Liver (tissue), 3 donors: Measurements from ENCODE around the gene HSH2D.

ENCODE experiments used
- EGR1 ChIP-seq, 2 donors: IDR thresholded peaks; 2 replicates each; pipeline ENCODE4 v1.6.1; 2016 to 2018; ENCODE audit warnings: antibody characterized with exemption in 2 of 2, low read depth in 2 of 2
- FOXA1 ChIP-seq: IDR thresholded peaks from 2 replicates; pipeline ENCODE4 v1.6.1; 2016; ENCODE audit warnings: antibody characterized with exemption
- GABPA ChIP-seq, 2 donors: IDR thresholded peaks in 1 of 2; conservative IDR thresholded peaks in 1 of 2; 2 replicates each; pipeline ENCODE4 v1.6.1; 2016; ENCODE audit warnings: antibody characterized with exemption in 2 of 2, mild to moderate bottlenecking in 1 of 2, moderate library complexity in 1 of 2
- HNF4A ChIP-seq, 2 donors: conservative IDR thresholded peaks; 2 replicates each; pipeline ENCODE4 v1.6.1; 2016; ENCODE audit warnings: antibody characterized with exemption in 2 of 2, mild to moderate bottlenecking in 2 of 2
- JUND ChIP-seq, 2 donors: IDR thresholded peaks; 2 replicates each; pipeline ENCODE4 v1.6.1; 2016; ENCODE audit warnings: antibody characterized with exemption in 2 of 2
- RAD21 ChIP-seq, 2 donors: IDR thresholded peaks; 2 replicates each; pipeline ENCODE4 v1.6.1; 2016; ENCODE audit warnings: antibody characterized with exemption in 2 of 2, mild to moderate bottlenecking in 2 of 2
- REST ChIP-seq: IDR thresholded peaks from 2 replicates; pipeline ENCODE4 v1.6.1; 2016; ENCODE audit warnings: antibody characterized with exemption, mild to moderate bottlenecking
- RXRA ChIP-seq, 2 donors: IDR thresholded peaks; 2 replicates each; pipeline ENCODE4 v1.6.1; 2017 to 2018; ENCODE audit warnings: antibody characterized with exemption in 2 of 2, mild to moderate bottlenecking in 1 of 2
- SP1 ChIP-seq: IDR thresholded peaks from 2 replicates; pipeline ENCODE4 v1.6.1; 2018; ENCODE audit warnings: antibody characterized with exemption, mild to moderate bottlenecking
- TAF1 ChIP-seq: conservative IDR thresholded peaks from 2 replicates; pipeline ENCODE4 v1.6.1; 2016; ENCODE audit warnings: antibody characterized with exemption, mild to moderate bottlenecking
- YY1 ChIP-seq: IDR thresholded peaks from 2 replicates; pipeline ENCODE4 v1.6.1; 2016; ENCODE audit warnings: antibody characterized with exemption, mild to moderate bottlenecking
- ZBTB33 ChIP-seq: IDR thresholded peaks from 2 replicates; pipeline ENCODE4 v1.6.1; 2016; ENCODE audit warnings: antibody characterized with exemption
- TF ChIP-seq, protein P1 (sequence below): fragments of 150-350 bp; IDR thresholded peaks from 2 replicates; pipeline ENCODE4 v1.5.1; 2017; ENCODE audit warnings: improper control_type of control experiment, low read depth, low read length; ENCODE audit not compliant: missing input control
- TF ChIP-seq, protein P2 (sequence below): IDR thresholded peaks from 2 replicates; pipeline ENCODE4 v1.6.1; 2016; ENCODE audit warnings: antibody characterized with exemption
- donor health status: healthy.
- donor health status: healthy.

GRCh38 chr19:16161840-16162239 lies 18.4 kb downstream of the HSH2D start:
- TF ChIP-seq REST (no peak), EGR1 (IDR thresholded peaks at IDR 0.05; ENCODE audit: low read depth in 2 of 2) (no peak), JUND (IDR thresholded peaks at IDR 0.05) (no peak), RAD21 (IDR thresholded peaks at IDR 0.05) (no peak), YY1 (no peak), HNF4A (conservative IDR thresholded peaks at IDR 0.05) (no peak), TAF1 (no peak), RXRA (IDR thresholded peaks at IDR 0.05) (no peak), GABPA (IDR thresholded peaks at IDR 0.05 in 1 of 2, conservative IDR thresholded peaks at IDR 0.05 in 1 of 2) (no peak), ZBTB33 (no peak), SP1 (no peak), FOXA1 (no peak)
- TF ChIP-seq, protein P1, sequence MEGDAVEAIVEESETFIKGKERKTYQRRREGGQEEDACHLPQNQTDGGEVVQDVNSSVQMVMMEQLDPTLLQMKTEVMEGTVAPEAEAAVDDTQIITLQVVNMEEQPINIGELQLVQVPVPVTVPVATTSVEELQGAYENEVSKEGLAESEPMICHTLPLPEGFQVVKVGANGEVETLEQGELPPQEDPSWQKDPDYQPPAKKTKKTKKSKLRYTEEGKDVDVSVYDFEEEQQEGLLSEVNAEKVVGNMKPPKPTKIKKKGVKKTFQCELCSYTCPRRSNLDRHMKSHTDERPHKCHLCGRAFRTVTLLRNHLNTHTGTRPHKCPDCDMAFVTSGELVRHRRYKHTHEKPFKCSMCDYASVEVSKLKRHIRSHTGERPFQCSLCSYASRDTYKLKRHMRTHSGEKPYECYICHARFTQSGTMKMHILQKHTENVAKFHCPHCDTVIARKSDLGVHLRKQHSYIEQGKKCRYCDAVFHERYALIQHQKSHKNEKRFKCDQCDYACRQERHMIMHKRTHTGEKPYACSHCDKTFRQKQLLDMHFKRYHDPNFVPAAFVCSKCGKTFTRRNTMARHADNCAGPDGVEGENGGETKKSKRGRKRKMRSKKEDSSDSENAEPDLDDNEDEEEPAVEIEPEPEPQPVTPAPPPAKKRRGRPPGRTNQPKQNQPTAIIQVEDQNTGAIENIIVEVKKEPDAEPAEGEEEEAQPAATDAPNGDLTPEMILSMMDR: no peak
- TF ChIP-seq, protein P2, sequence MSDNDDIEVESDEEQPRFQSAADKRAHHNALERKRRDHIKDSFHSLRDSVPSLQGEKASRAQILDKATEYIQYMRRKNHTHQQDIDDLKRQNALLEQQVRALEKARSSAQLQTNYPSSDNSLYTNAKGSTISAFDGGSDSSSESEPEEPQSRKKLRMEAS: no peak
